Stimulated activated naive CD8-positive, alpha-beta T cell treated with anti-CD3 and anti-CD28 coated beads, Interleukin-15, Interleukin-2, amounts not matched to agents 100 ng/mL and 50 ng/mL, for 24 hours (primary cell): ENCODE measurements around the gene SYT6.

Source experiments
- H3K27ac Mint-ChIP-seq: one replicate; pipeline ENCODE4 v1.8.0; 2021; ENCODE audit warnings: mild to moderate bottlenecking, mixed read lengths
- H3K27me3 Mint-ChIP-seq: one replicate; pipeline ENCODE4 v1.8.0; 2021; ENCODE audit warnings: mixed read lengths
- H3K36me3 Mint-ChIP-seq: one replicate; pipeline ENCODE4 v1.8.0; 2021; ENCODE audit warnings: low read depth, mixed read lengths
- H3K4me1 Mint-ChIP-seq: one replicate; pipeline ENCODE4 v1.8.0; 2021; ENCODE audit warnings: low read depth, mixed read lengths
- H3K4me3 Mint-ChIP-seq: one replicate; pipeline ENCODE4 v1.8.0; 2021; ENCODE audit warnings: mild to moderate bottlenecking, mixed read lengths
- H3K9me3 Mint-ChIP-seq: one replicate; pipeline ENCODE4 v1.8.0; 2021; ENCODE audit warnings: mixed read lengths

The SYT6 gene

GRCh38 chr1:114153261-114154145 is at the start of gene SYT6:
Gene SYT6 (minus strand): TSS chr1:114153869. CDS start chr1:114153772, 97 bp downstream.
- Mint-ChIP-seq H3K9me3 (no peaks in the 10 kb centered on the region), H3K27ac (no peak within 1 kb of the TSS), H3K4me1 (peaks cover 16% of the 10 kb centered on the region), H3K4me3 (peak within 1 kb of the TSS; percentile 47), H3K27me3 (peaks cover 67% of the 10 kb centered on the region), H3K36me3 (no peaks in the 10 kb centered on the region)

- no peak overlapping the region for H3K27ac Mint-ChIP-seq
- peaks cover 47% of the 10 kb centered on the region for H3K27me3 Mint-ChIP-seq
- H3K9me3 Mint-ChIP-seq = no peaks in the 10 kb centered on the region
Measured at GRCh38 chr1:114201486-114201885, 47.8 kb upstream of the SYT6 start.

GRCh38 chr1:114199017-114199594 is 45.4 kb upstream of the SYT6 start:
- no peak overlapping the region for H3K4me3 Mint-ChIP-seq
- H3K9me3 Mint-ChIP-seq = no peaks in the 10 kb centered on the region
- H3K36me3 Mint-ChIP-seq = no peaks in the 10 kb centered on the region
- H3K4me1 Mint-ChIP-seq = no peaks in the 10 kb centered on the region
- peaks cover 60% of the 10 kb centered on the region for H3K27me3 Mint-ChIP-seq
- no peak overlapping the region for H3K27ac Mint-ChIP-seq

More at GRCh38 chr1:114201486-114201885, 47.8 kb upstream of the SYT6 start:
- H3K4me1 Mint-ChIP-seq = no peaks in the 10 kb centered on the region
- H3K4me3 Mint-ChIP-seq = no peak overlapping the region
- no peaks in the 10 kb centered on the region for H3K36me3 Mint-ChIP-seq

- H3K4me3 Mint-ChIP-seq = no peak overlapping the region
- no peaks in the 10 kb centered on the region for H3K36me3 Mint-ChIP-seq
- peaks cover 63% of the 10 kb centered on the region for H3K27me3 Mint-ChIP-seq
- H3K27ac Mint-ChIP-seq = no peak overlapping the region
- no peaks in the 10 kb centered on the region for H3K9me3 Mint-ChIP-seq
- no peaks in the 10 kb centered on the region for H3K4me1 Mint-ChIP-seq
Measured at GRCh38 chr1:114196992-114197907, 43.6 kb upstream of the SYT6 start.

- Mint-ChIP-seq H3K36me3 (no peaks in the 10 kb centered on the region), H3K4me3 (no peak overlapping the region), H3K9me3 (no peaks in the 10 kb centered on the region), H3K27me3 (peaks cover 58% of the 10 kb centered on the region), H3K27ac (no peak overlapping the region), H3K4me1 (no peaks in the 10 kb centered on the region)
Measured at GRCh38 chr1:114195819-114196218, 42.1 kb upstream of the SYT6 start.

GRCh38 chr1:114192328-114192727 is 38.7 kb upstream of the SYT6 start:
- Mint-ChIP-seq H3K9me3 (no peaks in the 10 kb centered on the region), H3K36me3 (no peaks in the 10 kb centered on the region), H3K27ac (no peak overlapping the region), H3K4me1 (no peaks in the 10 kb centered on the region), H3K27me3 (peaks cover 46% of the 10 kb centered on the region), H3K4me3 (no peak overlapping the region)

GRCh38 chr1:114189398-114189797 is 35.7 kb upstream of the SYT6 start:
- no peaks in the 10 kb centered on the region for H3K9me3 Mint-ChIP-seq
- H3K36me3 Mint-ChIP-seq = no peaks in the 10 kb centered on the region
- no peak overlapping the region for H3K4me3 Mint-ChIP-seq
- no peaks in the 10 kb centered on the region for H3K4me1 Mint-ChIP-seq
- H3K27me3 Mint-ChIP-seq = peaks cover 25% of the 10 kb centered on the region
- no peak overlapping the region for H3K27ac Mint-ChIP-seq

- Mint-ChIP-seq H3K4me1 (no peaks in the 10 kb centered on the region), H3K27ac (no peak overlapping the region), H3K27me3 (peaks cover 4% of the 10 kb centered on the region), H3K36me3 (no peaks in the 10 kb centered on the region), H3K9me3 (no peaks in the 10 kb centered on the region), H3K4me3 (no peak overlapping the region)
Measured at GRCh38 chr1:114181356-114181755, 27.7 kb upstream of the SYT6 start.

GRCh38 chr1:114180742-114181141 is 27.1 kb upstream of the SYT6 start:
- Mint-ChIP-seq H3K27ac (no peak overlapping the region), H3K36me3 (no peaks in the 10 kb centered on the region), H3K4me1 (no peaks in the 10 kb centered on the region), H3K9me3 (no peaks in the 10 kb centered on the region), H3K4me3 (no peak overlapping the region), H3K27me3 (peaks cover 4% of the 10 kb centered on the region)

- H3K36me3 Mint-ChIP-seq = no peaks in the 10 kb centered on the region
- no peaks in the 10 kb centered on the region for H3K9me3 Mint-ChIP-seq
- peaks cover under 1% of the 10 kb centered on the region for H3K27me3 Mint-ChIP-seq
- H3K4me3 Mint-ChIP-seq = no peak overlapping the region
- no peaks in the 10 kb centered on the region for H3K4me1 Mint-ChIP-seq
- H3K27ac Mint-ChIP-seq = peak overlapping the region; percentile 47
Measured at GRCh38 chr1:114178936-114179335, 25.3 kb upstream of the SYT6 start.

- H3K27me3 Mint-ChIP-seq = no peaks in the 10 kb centered on the region
- no peak overlapping the region for H3K4me3 Mint-ChIP-seq
- H3K36me3 Mint-ChIP-seq = no peaks in the 10 kb centered on the region
- no peak overlapping the region for H3K27ac Mint-ChIP-seq
- H3K9me3 Mint-ChIP-seq = no peaks in the 10 kb centered on the region
- no peaks in the 10 kb centered on the region for H3K4me1 Mint-ChIP-seq
Measured at GRCh38 chr1:114177282-114177681, 23.6 kb upstream of the SYT6 start.

GRCh38 chr1:114176366-114176765 is 22.7 kb upstream of the SYT6 start:
- no peaks in the 10 kb centered on the region for H3K4me1 Mint-ChIP-seq
- no peaks in the 10 kb centered on the region for H3K27me3 Mint-ChIP-seq
- no peak overlapping the region for H3K4me3 Mint-ChIP-seq
- no peaks in the 10 kb centered on the region for H3K9me3 Mint-ChIP-seq
- H3K27ac Mint-ChIP-seq = no peak overlapping the region
- H3K36me3 Mint-ChIP-seq = no peaks in the 10 kb centered on the region

GRCh38 chr1:114173680-114174079 is 20.0 kb upstream of the SYT6 start:
- H3K4me1 Mint-ChIP-seq = peaks cover 6% of the 10 kb centered on the region
- H3K9me3 Mint-ChIP-seq = no peaks in the 10 kb centered on the region
- H3K4me3 Mint-ChIP-seq = no peak overlapping the region
- H3K27me3 Mint-ChIP-seq = no peaks in the 10 kb centered on the region
- no peak overlapping the region for H3K27ac Mint-ChIP-seq
- H3K36me3 Mint-ChIP-seq = no peaks in the 10 kb centered on the region

GRCh38 chr1:114169509-114169908 is 15.8 kb upstream of the SYT6 start:
- H3K36me3 Mint-ChIP-seq = no peaks in the 10 kb centered on the region
- no peaks in the 10 kb centered on the region for H3K27me3 Mint-ChIP-seq
- no peak overlapping the region for H3K4me3 Mint-ChIP-seq
- H3K4me1 Mint-ChIP-seq = peaks cover 6% of the 10 kb centered on the region
- no peak overlapping the region for H3K27ac Mint-ChIP-seq
- no peaks in the 10 kb centered on the region for H3K9me3 Mint-ChIP-seq

GRCh38 chr1:114167226-114167625 is 13.6 kb upstream of the SYT6 start:
- no peaks in the 10 kb centered on the region for H3K36me3 Mint-ChIP-seq
- H3K4me1 Mint-ChIP-seq = peaks cover 6% of the 10 kb centered on the region

More at GRCh38 chr1:114167226-114167625, 13.6 kb upstream of the SYT6 start:
- H3K27ac Mint-ChIP-seq = no peak overlapping the region
- peaks cover 16% of the 10 kb centered on the region for H3K27me3 Mint-ChIP-seq
- H3K9me3 Mint-ChIP-seq = no peaks in the 10 kb centered on the region
- no peak overlapping the region for H3K4me3 Mint-ChIP-seq
